HG02938 (cell line): ENCODE measurements around the gene DOLPP1.

Source experiments
- ATAC-seq: cut with Tn5 transposase; IDR thresholded peaks from one replicate; pipeline ENCODE4 v1.9.1; 2021; ENCODE audit warnings: mild to moderate bottlenecking, moderate library complexity; ENCODE audit not compliant: unreplicated experiment

DOLPP1 gene

GRCh38 chr9:129136446-129137035, 55.6 kb downstream of the DOLPP1 start:
- ATAC-seq: no peak

DNA sequence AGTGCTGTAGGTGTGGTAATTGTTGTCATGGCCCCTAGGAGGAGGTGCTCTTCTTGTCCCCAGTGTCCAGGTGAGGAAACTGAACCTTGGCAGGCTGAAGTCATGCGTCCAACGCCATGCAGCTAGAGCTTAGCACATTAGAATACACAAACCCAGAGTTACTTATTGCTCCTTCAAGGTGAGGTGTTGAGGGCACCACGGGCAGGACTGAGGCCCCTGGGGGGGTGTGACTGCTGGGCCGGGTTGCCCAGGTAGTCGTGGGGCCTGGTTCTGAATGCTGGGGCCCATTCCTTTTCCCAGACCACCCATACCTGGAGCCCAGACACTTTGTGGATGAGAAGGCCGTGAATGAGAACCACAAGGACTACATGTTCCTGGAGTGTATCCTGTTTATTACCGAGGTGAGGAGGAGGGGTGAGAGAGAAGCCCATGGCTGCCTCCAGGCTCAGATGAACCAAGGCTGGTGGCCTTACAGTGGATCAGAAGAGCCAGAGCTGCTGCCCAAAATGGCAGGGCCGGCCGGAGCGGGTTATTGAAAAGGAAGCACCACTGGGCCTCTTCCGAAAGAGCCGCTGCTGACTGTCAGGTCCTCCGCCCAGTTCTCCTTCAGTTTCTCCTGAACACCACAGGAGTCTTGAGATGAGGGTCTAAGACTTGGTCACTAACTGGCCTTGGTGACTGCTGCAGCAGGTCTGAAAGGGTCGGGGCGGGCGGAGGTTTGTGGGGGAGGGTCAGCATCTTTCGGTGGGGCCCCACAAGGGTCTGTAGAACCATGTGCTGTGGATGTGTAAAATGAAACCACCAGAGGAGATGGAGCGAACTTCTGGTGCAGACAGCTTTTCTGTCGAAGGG, 56.6 kb downstream of the DOLPP1 start:
- ATAC-seq: no peak

- no peak for ATAC-seq
Measured at GRCh38 chr9:129138144-129138462, 57.2 kb downstream of the DOLPP1 start.

GRCh38 chr9:129138476-129139232, 57.7 kb downstream of the DOLPP1 start:
- ATAC-seq: no peak

DNA sequence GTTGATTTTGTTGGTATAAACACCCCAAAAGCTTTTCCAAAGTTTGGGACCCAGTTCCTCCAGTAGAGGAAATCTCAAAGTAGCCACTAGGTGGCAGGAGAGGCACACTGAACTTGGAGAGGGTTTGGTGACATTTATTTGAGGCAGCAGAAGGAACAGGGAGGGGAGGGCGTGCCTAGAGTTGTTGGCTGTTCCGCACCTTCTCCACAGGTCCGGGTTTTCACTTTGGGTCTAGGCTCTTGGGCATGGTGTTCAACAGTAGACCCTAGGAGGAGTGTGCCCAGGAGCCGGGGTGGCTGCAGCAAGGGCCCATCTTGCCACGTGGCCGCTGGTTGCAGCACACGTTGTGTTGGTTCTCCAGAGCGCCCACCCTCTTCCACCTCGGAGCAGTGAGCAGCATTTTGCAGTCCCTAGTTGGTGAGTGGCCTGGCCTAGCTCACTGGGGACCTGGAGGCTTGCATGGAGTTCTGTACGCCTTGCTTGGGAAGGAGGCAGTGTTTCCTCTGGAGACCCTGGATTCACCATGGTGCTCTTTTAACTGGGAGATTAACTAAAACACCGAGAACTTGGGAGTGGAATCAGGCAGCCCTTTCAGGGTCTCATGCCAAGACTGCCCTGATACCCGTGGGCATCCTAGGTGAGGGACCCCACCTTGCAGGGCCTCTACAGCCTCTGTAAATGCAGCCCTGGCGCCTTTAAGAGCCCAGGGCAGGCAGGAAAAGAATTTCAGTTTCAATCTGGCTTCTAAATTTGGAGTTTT, 58.5 kb downstream of the DOLPP1 start:
- no peak for ATAC-seq

DNA sequence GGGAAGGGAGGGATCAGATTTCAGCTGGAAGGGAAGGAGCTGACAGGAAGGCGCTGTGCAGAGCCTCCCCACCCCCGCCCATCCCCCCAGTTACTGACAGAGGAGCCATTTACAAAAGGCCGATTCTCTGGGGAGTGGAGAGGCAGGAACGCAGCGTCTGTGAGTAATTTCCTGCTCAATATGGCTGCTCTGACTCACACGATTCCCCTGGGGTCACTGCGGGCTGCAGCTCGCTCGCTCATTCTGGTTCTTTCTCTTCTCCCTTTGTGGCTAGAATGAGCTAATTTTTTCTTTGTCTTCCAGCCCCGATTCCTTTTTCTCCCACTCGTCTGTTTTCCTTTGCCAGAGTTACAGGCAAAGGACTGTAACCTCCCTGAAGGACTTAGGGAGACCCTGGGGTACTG, 59.1 kb downstream of the DOLPP1 start:
- ATAC-seq: peak; percentile 64
